Hematopoietic multipotent progenitor cell treated with erythropoietin and hydrocortisone succinate and interleukin-3 and kit ligand, for 15 days (in vitro differentiated cells): ENCODE measurements around the gene CCDC102B.

ENCODE experiments used
- DNase-seq: peaks from one replicate; pipeline ENCODE4 v3.0.0-alpha.2; 2015; ENCODE audit warnings: low spot score

CCDC102B gene

DNA sequence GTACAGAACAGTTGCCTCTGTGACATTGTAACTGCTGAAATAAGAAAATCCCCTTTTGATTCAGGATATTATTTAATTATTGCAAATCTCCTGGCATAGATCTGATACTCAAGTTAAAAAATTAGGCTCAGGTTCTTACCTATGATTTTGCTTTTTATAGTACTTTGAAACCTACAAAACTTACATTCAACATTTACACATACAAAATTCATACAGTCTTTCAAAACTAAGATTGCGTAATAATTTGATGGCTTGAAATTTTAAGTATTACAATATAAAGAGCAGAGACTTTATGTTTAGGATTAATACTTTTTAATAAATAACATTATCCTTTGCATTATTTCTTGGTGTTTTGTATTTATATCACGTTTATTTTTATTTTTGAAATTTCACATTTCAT, 291.1 kb downstream of the CCDC102B start:
- no peak for DNase-seq

DNA sequence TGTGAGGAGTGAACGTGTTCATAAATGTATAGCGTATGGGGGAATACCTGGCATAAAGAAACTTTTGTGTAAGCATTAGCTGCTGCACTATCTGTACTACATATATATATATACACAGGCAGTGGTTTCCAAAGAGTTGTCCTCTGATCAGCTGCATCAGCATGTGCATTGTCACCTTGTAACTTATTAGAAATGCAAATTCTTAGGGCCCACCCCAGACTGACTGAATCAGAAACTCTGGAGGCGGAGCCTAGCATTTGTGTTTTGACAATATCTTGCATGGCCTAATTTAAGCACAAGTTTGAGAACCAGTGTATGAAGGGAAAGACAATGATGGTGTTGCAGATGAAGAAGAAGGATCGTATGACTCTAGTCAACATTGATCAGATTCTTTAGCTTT, 299.5 kb downstream of the CCDC102B start:
- DNase-seq: no peak

DNA sequence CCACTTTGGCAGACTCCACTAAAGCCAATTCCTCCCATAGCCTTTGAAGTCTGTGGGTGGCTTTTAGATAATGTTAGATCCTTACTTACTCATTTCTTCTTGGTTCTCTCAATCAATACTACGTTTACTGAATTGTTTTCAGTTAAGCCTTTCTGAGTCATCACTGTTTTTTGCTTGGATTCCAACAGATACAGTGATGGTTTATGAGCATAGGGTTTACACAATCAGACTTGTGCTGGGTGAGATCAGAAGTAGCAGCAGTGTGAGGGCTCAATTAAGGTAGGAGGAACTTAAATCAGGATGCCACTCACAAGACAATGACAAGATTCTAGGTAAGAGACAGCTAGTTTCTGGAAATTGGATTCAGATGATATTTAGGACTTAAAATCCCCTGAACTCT, 305.1 kb downstream of the CCDC102B start:
- DNase-seq: no peak
